Hepatocyte (in vitro differentiated cells): ENCODE measurements around the gene CREB1. TPM values are rescaled to one million over a fixed set of nuclear protein-coding genes. Genes with fewer than 3 reads are reported as not detected.

ENCODE experiments used
- DNase-seq: peaks from one replicate; pipeline ENCODE4 v3.0.0-alpha.2; 2016; ENCODE audit warnings: low spot score
- H2AFZ ChIP-seq: fragments of 200-600 bp; sonication (generic); 2 replicates; pipeline ENCODE4 v1.6.0; 2016; ENCODE audit warnings: antibody characterized with exemption, mild to moderate bottlenecking
- H3K27ac ChIP-seq: fragments of 200-600 bp; sonication (generic); 2 replicates; pipeline ENCODE4 v1.5.1; 2016; ENCODE audit warnings: mild to moderate bottlenecking
- H3K27me3 ChIP-seq: fragments of 200-600 bp; sonication (generic); 2 replicates; pipeline ENCODE4 v1.6.1; 2016
- H3K36me3 ChIP-seq: fragments of 200-600 bp; sonication (generic); replicated peaks from 2 replicates; pipeline ENCODE4 v1.5.1; 2016; ENCODE audit warnings: low read depth; ENCODE audit not compliant: insufficient read depth
- H3K4me1 ChIP-seq: fragments of 200-600 bp; sonication (generic); 2 replicates; pipeline ENCODE4 v1.5.1; 2016; ENCODE audit warnings: mild to moderate bottlenecking, moderate library complexity; ENCODE audit not compliant: insufficient read depth
- H3K4me2 ChIP-seq: fragments of 200-600 bp; sonication (generic); 2 replicates; pipeline ENCODE4 v1.6.0; 2016
- H3K4me3 ChIP-seq: fragments of 200-600 bp; sonication (generic); 2 replicates; pipeline ENCODE4 v1.5.1; 2016; ENCODE audit warnings: mild to moderate bottlenecking
- H3K79me2 ChIP-seq: fragments of 200-600 bp; sonication (generic); 2 replicates; pipeline ENCODE4 v1.6.0; 2017; ENCODE audit warnings: mild to moderate bottlenecking
- H3K9me2 ChIP-seq: fragments of 200-600 bp; sonication (generic); replicated peaks from 2 replicates; pipeline ENCODE4 v1.6.0; 2017; ENCODE audit warnings: mild to moderate bottlenecking; ENCODE audit not compliant: insufficient read depth
- H3K9me3 ChIP-seq: fragments of 200-600 bp; sonication (generic); 2 replicates; pipeline ENCODE4 v1.5.1; 2016; ENCODE audit warnings: low read depth, mild to moderate bottlenecking
- H4K20me1 ChIP-seq: fragments of 200-600 bp; sonication (generic); 2 replicates; pipeline ENCODE4 v1.6.0; 2016; ENCODE audit warnings: mild to moderate bottlenecking; ENCODE audit not compliant: insufficient read depth, poor library complexity, severe bottlenecking
- CTCF ChIP-seq: fragments of 200-600 bp; sonication (generic); IDR thresholded peaks from 2 replicates; pipeline ENCODE4 v1.5.1; 2016; ENCODE audit warnings: antibody characterized with exemption, mild to moderate bottlenecking; ENCODE audit not compliant: poor library complexity
- EZH2 ChIP-seq: fragments of 200-600 bp; sonication (generic); IDR thresholded peaks from 2 replicates; pipeline ENCODE4 v1.6.1; 2016; ENCODE audit warnings: antibody characterized with exemption, mild to moderate bottlenecking, borderline replicate concordance
- EZH2phosphoT487 ChIP-seq: fragments of 200-600 bp; sonication (generic); IDR thresholded peaks from one replicate; pipeline ENCODE4 v1.6.1; 2018; ENCODE audit warnings: antibody characterized with exemption, mild to moderate bottlenecking, low read depth, moderate library complexity; ENCODE audit not compliant: unreplicated experiment, severe bottlenecking
- WGBS: methylation state at CpG from one replicate; pipeline ENCODE4 v1.1.6; 2016; ENCODE audit warnings: low lambda C conversion rate; ENCODE audit errors: missing lambda C conversion rate; 5-methylcytosine and 5-hydroxymethylcytosine counted together
- polyA plus RNA-seq: library from polyadenylated mRNA; unstranded; fragments of >200 nt; fragmentation: Nextera tagmentation; extraction: Ambion mirVana; gene quantifications from 2 replicates; pipeline ENCODE4 v1.2.1, GENCODE V29; 2016
- total RNA-seq: library from RNA; depleted of rRNA; stranded (reverse); fragments of >200 nt; gene quantifications from 2 replicates; pipeline ENCODE4 v1.2.3, GENCODE V29; 2014

CREB1 gene
- total and polyA plus RNA-seq, 2 experiments from 2014 or later = 22.6 to 40.8 TPM

GRCh38 chr2:207587305-207587704, 57.5 kb downstream of the CREB1 start:
- peaks cover 3% of the 10 kb centered on the region for H3K36me3 ChIP-seq
- DNase-seq = no peak

GRCh38 chr2:207589143-207589542, 59.4 kb downstream of the CREB1 start:
- H3K4me3 ChIP-seq = no peak overlapping the region
- H2AFZ ChIP-seq = no peak overlapping the region
- H3K4me1 ChIP-seq = no peaks in the 10 kb centered on the region
- peaks cover 3% of the 10 kb centered on the region for H3K36me3 ChIP-seq
- TF ChIP-seq EZH2 = no peak
- TF ChIP-seq EZH2phosphoT487 = no peak
- TF ChIP-seq CTCF = no peak
- no peaks in the 10 kb centered on the region for H3K27me3 ChIP-seq
- DNase-seq = no peak
- H3K27ac ChIP-seq = no peak overlapping the region
- no peaks in the 10 kb centered on the region for H3K9me2 ChIP-seq
- peaks cover 8% of the 10 kb centered on the region for H3K9me3 ChIP-seq
- H3K4me2 ChIP-seq = no peak overlapping the region
- H3K79me2 ChIP-seq = peaks cover 4% of the 10 kb centered on the region
- H4K20me1 ChIP-seq = no peaks in the 10 kb centered on the region

More at GRCh38 chr2:207587305-207587704, 57.5 kb downstream of the CREB1 start:
- Histone ChIP-seq H3K9me2 (no peaks in the 10 kb centered on the region), H3K79me2 (peaks cover 4% of the 10 kb centered on the region), H3K4me2 (no peak overlapping the region), H3K27ac (no peak overlapping the region), H2AFZ (no peak overlapping the region), H3K27me3 (no peaks in the 10 kb centered on the region), H4K20me1 (no peaks in the 10 kb centered on the region), H3K4me3 (no peak overlapping the region), H3K9me3 (peaks cover 8% of the 10 kb centered on the region), H3K4me1 (no peaks in the 10 kb centered on the region)
- TF ChIP-seq CTCF = no peak
- no peak for TF ChIP-seq EZH2
- no peak for TF ChIP-seq EZH2phosphoT487
- 98% methylated on average over 7 of the region's 7 CpGs for WGBS

GRCh38 chr2:207593277-207593676, 63.5 kb downstream of the CREB1 start:
- H3K36me3 ChIP-seq = peaks cover 3% of the 10 kb centered on the region
- DNase-seq = no peak

More at GRCh38 chr2:207593277-207593676, 63.5 kb downstream of the CREB1 start:
- Histone ChIP-seq H4K20me1 (no peaks in the 10 kb centered on the region), H3K27me3 (no peaks in the 10 kb centered on the region), H2AFZ (no peak overlapping the region), H3K4me1 (no peaks in the 10 kb centered on the region), H3K79me2 (peaks cover 5% of the 10 kb centered on the region), H3K4me2 (no peak overlapping the region), H3K9me3 (peaks cover 8% of the 10 kb centered on the region), H3K4me3 (no peak overlapping the region), H3K9me2 (no peaks in the 10 kb centered on the region), H3K27ac (no peak overlapping the region)
- TF ChIP-seq CTCF (no peak), EZH2 (no peak)
